GM19328 (cell line): ENCODE data around the gene ALG9.

Source experiments
- ATAC-seq: cut with Tn5 transposase; IDR thresholded peaks from one replicate; pipeline ENCODE4 v1.9.1; 2021; ENCODE audit warnings: mild to moderate bottlenecking, moderate library complexity; ENCODE audit not compliant: unreplicated experiment

Gene ALG9

DNA sequence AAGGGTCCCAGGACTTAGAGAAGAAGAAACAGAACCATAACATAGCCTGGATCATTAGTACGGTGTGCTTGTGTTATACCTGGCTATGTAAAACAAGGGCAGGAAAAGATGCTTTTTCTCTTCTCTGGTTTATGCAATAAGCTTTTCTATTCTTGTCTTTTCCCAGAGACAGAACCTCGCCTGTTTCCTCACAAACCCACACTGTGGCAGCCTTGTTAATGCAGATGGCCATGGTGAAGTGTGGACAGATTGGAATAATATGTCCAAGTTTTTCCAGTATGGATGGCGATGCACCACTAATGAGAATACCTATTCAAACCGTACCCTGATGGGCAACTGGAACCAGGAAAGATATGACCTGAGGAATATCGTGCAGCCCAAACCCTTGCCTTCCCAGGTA lies 10.8 kb upstream of the ALG9 start:
- ATAC-seq, result no peak

DNA sequence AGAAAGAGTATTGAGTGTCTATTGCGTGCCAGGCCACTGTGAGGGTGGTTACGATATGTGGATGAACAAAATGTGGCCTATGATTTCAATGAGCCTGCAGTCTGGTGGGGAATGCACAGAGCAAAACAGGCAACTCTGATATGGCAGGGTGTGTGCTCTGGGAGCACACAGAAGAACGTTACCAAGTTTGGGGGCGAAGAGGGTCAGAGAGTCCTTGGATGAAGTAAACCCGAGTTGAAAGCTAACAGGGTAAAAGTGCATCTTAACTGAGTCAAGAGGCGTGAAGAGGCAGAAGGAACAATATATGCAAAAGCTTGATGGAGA lies 8.2 kb upstream of the ALG9 start:
- ATAC-seq, result no peak

DNA sequence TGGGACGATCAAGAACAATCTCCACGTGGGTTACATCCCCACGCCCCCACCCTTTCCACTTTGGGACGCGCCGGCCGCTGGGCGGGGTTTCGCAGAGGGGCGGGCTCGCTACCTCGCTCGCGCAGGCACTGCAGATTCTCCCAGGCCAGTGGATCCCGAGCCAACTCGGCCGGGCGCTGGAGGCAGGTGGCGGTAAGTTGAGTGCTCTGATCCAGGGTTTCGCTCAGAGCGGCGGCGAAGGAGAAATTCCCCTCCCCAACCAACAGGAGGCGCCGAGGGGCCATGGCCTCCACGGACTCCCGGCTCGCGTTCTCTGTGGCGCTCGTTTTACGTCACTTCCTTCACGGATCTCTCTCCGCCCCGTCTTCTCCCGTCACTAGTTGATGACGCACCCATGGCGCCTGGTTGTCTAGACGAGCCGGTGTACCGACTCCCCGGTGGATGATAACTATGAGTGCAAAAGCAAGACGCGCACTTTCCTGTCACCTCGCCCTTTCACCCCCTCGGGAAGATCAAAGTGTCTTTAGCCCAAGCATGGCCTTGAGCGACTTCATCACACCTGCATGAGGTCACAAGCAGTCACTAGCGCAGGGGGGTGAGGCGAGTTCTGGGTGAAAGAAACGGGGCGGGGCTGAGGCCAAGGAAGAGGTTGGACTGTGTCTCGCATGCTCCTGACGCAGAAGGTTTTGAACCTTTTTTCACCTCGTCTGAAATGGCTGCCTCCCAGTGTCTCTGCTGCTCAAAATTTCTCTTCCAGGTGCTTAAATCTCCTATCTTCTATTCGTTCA lies 7.7 kb upstream of the ALG9 start, which contains the start of the genes CFAP68 and FDXACB1:
TSS of gene CFAP68 (plus strand) at position 693 of the 788 bp plus-strand sequence. CDS start at position 713, 20 bp downstream.
TSS of gene FDXACB1 (minus strand) at position 317 of the 788 bp plus-strand sequence. CDS start at position 284, 33 bp downstream.
- peak; percentile 88 for ATAC-seq

DNA sequence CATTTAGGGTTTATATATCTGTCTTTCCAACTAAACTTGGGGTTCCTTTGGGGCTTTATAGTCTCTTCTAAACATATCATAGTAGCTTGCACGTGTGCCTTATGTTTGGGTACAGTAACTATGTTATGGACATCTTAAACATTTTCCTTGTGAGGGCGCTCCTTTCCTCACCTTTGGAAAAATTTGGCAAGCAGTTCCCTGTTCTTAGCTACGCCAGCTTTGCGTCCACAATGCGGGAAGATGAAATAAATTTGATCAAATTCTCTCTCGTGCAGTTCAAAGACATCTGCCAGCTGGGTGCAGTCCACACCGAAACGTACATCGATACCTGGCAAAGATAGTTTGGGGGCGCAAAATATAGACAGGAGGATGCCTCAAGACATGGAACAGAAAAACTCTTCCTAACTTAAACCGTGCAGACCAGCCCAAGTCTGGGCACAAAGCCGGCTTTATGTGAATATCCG lies 7.0 kb upstream of the ALG9 start:
- ATAC-seq, result no peak

DNA sequence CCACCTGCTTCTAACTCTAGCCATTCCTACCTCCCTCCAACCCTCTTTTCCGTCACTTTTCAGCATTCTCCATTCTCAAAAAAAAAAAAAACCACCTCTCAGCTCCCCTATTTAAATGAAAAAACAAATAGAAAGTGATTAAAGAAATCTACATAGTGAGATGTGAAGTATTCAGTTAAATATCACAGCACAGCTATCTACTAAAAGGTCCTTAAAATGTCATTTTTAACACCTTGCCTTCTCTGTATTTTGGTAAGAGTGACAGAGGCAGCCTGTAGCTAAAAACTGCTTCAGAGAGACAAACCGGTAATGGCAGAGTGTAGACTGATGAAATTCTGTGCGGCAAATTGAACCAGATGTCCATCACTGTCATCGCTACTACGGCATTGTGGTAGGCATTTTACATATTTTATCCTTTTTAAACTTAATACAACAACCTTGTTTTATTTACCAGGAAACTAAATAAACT lies 346 bp upstream of the ALG9 start:
- ATAC-seq, result no peak

DNA sequence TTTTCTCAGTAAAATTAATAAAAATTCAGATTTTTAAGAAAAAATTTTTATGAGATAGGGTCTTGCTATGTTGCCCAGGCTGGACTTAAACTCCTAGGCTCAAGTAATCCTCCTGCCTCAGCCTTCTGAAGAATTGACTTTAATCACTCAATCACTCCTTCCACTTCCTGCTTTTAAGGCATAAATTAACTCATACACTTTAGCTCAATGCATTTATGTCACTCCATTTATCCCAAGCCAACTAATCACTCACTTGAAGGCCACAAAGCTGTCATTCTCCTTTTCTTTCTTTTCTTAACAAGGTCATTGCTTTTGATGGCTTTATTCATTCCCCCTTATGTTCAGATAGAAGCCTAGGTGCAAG lies 877 bp downstream of the ALG9 start:
- ATAC-seq, result no peak

DNA sequence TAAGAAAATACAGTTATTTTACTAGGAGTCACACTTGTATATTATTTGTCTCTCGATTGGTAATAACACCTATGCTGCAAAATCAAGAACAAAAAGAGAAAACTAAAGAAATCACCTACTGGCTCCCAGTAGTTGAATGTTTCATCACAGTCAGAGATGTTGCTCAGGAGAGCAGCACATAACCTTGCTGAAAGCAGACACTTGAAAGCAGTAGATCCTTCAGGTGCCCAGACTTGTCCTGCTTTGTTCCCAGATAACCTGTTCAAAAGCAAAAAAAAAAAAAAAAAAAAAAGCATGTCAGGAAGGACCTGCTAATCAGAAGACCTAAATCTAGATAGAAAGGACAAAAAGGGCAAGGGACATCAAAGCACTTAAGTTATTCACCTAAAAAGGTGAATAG lies 1.3 kb downstream of the ALG9 start:
- no peak for ATAC-seq

DNA sequence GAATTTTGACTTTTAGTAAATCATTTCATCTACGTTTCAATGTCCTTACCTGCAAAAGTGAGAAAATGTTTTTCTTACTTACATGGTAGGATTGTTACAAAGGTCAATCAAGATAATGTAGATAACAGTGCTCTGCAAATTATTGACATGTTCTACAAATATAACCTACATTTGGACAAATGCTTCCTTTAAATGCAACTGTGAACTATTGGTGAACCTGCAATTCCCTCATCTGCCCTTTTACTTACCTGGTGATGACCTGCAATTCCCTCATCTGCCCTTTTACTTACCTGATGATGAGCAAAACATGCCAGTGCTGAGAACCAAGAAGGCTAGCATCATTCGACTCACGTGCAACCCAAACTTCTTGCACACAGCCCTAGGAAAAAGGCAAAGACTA lies 11.1 kb downstream of the ALG9 start:
- ATAC-seq, result no peak

DNA sequence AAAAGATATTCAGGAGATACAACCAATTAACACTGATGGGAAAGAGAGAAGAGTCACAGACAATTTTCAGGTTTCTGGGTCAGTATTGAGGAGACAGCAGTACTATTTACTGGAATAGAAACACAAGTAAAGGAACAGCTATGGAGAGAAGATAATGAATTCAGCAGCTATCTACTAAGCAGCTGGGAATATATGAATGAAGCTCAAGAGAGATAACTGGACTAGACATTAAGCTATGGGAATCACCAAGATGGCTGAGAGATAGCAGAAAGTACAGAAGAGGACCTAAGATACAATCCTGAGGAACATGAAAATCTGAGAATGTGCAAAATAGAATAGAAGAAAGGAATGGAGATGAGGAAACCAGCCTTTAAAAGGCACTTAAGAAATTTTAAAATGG lies 15.9 kb downstream of the ALG9 start:
- ATAC-seq, result no peak

DNA sequence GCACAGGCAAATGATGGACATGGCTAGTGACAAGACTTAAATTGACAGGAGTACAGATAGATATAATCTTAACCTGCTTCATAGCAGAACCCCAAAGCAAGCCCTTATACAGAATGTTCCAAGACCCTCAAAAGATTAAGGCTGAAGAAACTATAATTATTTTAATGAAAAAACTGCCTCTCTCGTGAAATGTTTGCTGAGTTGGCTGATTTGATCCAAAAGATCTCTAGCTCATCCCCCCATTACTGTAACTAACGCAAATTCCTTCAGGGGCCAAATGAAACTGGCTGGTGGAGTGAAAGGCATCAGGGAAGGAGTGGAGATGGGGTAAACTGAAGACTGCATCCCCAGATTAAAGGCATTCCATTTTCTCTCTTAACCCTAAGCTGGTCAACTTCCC lies 19.3 kb downstream of the ALG9 start:
- no peak for ATAC-seq

DNA sequence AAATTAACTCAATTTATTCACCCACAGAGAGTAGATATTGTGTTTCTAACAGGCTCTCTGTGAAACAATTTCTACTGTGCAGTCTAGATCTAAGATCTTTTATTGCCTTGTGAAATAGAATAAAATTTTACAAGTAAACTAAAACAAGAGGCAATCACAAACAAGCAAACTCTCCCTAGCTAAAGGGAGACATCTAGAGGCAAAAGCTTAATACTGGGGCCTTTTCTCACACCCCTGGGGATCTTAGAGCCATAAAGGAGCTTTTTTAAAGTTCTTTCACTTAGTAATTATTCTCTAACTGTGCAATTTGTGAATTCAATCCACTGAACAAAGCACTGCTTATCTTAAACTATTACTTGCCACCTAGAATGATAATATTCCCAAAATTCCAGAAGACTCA lies 19.7 kb downstream of the ALG9 start:
- no peak for ATAC-seq

DNA sequence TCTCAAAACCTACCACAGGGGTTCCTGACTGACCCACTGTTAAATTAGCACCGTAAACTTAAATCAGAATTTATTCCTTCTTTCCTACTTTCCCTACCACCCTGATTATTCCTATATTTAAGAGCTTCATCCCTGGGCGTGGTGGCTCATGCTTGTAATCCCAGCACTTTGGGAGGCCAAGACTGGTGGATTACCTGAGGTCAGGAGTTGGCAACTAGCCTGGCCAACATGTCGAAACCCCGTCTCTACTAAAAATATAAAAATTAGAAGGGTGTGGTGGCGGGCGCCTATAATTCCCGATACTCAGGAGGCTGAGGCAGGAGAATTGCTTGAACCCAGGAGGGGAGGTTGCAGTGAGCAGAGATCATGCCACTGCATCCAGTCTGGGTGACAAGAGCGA lies 20.3 kb downstream of the ALG9 start:
- no peak for ATAC-seq

DNA sequence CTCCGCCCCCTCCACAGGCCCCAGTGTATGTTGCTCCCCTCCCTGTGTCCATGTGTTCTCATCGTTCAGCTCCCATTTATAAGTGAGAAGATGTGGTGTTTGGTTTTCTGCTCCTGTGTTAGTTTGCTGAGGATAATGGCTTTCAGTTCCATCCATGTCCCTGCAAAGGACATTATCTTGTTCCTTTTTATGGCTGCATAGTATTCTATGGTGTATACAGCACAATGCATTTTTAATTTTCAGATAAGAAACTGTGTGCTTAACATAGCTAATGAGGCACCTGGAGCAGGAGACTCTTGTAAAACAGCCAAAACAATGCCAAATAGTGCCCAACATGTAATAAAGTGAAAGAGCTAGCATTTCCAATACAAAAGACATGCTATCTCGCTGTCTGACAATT lies 21.8 kb downstream of the ALG9 start:
- ATAC-seq, result no peak

DNA sequence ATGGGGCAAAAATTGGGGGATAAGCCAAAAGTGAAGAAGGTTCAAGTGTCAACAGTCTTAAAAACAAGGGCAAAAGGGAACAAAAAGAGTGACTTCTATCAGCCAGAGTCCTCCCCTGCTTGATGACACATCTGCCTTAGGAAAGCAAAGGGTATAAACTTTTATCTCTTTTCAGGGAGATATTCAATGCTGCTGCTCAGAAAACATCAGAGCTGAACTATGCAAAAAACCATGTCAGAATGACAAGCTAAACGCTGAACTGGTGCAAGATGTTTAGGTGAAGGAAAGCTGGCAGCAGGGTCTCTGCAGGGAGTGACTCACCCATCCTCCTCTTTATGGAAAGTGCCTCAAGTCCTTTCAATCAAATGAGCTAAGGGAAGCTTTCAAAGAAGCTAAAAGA lies 24.7 kb downstream of the ALG9 start:
- ATAC-seq, result no peak

DNA sequence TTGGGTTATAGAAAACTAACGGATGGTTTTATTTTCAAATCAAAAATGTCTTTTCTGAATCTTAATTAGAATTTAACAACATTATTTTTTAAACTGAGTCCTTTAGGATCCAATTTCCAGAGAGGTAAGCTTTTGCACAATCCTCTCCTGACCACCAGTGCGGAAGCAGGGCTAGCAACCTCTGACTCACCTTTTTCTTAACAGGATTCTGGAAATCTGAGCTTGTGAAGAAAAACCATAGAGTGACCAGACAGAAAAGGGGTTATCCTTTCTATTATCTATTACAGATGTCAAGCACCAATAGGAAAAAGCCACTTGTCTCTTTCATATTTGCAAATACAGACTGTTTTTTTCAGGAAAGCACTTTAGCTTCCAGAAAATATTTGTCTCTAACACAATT lies 25.3 kb downstream of the ALG9 start:
- ATAC-seq, result no peak

DNA sequence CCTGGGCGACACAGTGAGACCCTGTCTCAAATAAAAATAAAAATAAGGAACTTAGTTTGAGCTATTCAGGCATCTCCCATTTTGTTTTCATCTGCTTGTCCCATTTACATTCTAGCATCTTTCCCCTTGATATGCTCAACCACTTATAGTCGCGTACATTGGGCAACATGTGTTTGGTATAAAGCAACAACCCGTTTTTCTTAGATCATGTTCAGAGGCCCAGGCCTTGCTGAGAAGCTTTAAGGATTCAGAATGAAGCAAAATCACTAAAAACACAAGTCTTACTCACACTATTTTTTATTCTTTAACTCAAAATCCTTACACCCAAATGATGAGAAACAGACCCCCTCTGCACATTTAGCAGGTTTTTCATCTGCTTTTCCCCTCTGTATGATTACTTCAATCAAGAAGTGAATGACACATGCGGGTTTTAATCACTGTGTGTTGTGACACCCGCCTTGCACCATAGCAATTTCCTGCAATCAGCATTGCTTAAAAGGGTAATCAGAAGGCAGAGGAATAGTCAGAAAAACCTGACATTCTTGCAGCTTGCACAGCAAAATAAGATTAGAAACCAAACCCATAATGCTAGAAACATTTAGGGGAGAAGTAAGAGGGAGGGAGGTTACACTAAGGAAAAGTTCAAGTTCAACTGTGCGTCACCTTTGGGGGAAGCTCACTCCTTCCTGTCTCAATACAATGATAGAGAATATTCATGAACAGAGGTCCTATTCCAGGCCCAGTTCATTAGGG lies 25.9 kb downstream of the ALG9 start:
- no peak for ATAC-seq

DNA sequence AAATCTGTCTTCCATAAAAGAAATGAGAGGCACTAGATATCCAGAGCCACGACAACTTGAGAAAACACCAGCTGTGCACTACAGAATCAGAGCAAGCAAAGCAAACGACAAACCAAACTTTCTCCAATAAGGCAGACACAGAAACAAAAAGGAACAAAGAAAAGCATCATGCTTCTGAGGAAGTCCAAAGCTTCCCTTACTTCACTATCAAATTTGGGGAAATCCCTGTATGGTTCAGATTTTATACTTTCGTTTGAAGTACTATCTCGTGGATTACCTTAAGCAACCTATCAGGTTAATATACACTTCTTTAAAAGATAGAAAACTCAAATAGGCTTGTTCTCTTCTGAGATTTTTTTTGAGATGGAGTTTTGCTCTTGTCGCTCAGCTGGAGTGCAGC lies 27.7 kb downstream of the ALG9 start:
- no peak for ATAC-seq

DNA sequence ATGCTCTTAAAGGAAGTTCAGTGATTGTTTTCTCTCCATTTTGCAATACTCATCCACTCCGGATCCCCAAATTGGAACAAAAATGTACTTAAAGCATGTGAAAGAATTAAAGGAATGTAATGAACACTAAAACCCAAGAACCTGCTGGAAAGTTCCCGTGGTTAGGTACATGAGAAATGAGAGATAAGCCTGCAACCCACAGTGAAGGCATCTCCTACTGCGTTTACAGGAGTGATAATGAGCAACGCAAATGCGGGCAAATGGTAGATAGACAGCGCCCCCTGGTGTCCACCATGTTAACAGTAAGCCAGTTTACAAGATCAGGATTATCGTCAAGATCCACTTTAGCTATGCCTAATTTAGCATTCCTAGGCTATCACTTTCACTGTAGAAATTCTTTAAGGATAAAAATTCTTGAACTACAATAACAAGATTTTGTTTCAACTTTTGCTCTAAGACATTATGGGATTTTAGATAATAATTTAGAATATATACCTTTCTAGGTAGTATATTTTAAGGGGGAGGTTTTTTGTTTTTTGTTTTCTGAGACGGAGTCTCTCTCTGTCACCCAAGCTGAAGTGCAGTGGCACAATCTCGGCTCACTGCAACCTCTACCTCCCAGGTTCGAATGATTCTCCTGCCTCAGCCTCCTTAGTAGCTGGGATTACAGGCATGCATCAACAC lies 29.9 kb downstream of the ALG9 start:
- ATAC-seq, result peak; percentile 71

DNA sequence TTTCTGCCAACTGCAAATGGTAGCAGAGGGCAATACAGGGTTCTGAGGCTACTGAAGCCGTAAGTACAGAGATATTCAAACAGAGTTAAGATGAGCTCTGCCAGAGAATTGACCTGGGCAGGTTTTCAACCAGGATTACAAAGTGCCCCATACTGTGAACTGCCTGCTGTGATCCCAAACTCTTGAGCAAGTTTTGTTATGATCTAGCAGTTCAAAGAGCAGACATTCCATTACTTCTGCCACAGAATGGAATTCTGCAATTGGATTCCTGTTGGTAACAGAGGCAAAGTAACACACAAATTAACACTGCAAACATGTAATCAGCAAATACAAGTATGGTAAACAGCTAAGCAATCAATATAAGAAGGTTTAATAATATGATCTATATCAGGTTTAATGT lies 31.2 kb downstream of the ALG9 start:
- no peak for ATAC-seq

DNA sequence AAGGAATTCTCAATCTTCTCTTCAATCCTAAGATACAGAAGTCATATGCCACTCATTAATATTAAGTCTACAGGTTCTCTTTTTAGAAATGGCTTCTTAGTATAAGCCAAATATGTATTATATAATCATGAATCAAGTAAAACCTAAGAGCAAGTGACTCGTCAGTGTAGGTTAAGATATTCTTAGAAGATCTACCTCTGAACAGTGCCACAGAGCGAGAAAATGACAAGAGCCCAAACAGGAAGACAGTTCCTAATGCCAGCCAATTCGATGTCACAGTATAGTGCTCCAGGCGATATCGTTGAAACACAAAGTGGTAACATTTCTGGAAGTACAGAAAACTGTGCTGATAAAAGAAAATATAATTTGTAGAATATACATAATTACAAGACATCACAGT lies 33.3 kb downstream of the ALG9 start:
- no peak for ATAC-seq

DNA sequence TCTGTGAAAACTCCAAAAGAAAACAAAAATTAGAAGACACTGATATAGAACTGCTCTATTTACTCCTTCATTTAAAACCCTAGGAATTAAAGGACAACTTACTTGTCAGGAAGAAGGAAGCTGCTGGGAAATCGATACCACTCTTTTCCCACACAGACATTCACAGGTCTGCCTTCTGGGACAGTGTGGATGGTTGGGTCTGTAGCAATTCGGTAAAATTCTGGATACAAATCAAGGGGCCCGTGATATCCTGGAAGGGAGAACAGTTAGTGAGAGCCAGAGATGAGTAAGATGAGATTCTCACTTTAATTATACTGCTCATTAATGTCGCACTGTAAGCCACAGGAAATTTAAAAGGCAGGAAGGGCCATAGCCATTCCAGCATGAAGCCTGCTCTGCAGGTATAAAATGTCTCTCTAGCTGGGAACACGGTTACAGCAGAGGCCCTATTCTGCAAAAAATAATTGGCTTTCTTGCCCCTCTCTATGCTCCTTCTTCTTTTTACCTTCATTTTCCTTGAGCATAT lies 34.0 kb downstream of the ALG9 start:
- ATAC-seq, result no peak
